Astrocyte (in vitro differentiated cells and primary cell): ENCODE results near the gene COBL.

Experiments used
- CTCF ChIP-seq: IDR thresholded peaks from 2 replicates; pipeline ENCODE4 v1.5.1; 2011; ENCODE audit warnings: low read depth, mild to moderate bottlenecking, inconsistent platforms, low read length, moderate library complexity; ENCODE audit not compliant: insufficient read depth
- EZH2 ChIP-seq: IDR thresholded peaks from 2 replicates; pipeline ENCODE4 v1.6.1; 2012; ENCODE audit warnings: mild to moderate bottlenecking, low read length, inconsistent platforms; ENCODE audit not compliant: insufficient read depth

GRCh38 chr7:51316666-51317581 lies at the start of gene COBL:
- TF ChIP-seq EZH2 (no peak), CTCF (no peak)
